Heart left ventricle (tissue), 16 donors: ENCODE results near the gene ZNF878. TPM values are rescaled to one million over a fixed set of nuclear protein-coding genes. Genes with fewer than 3 reads are reported as not detected.
"Not testable (repeated sequence)": the region's sequence is repeated elsewhere in the genome, so short reads cannot be mapped to it uniquely, and the experiment has no call there.

Source experiments
- ATAC-seq, 4 donors: fragments of 200-7000 bp; cut with Tn5 transposase; one replicate each; pipeline ENCODE4 v1.9.1; 2020 to 2022; ENCODE audit warnings: moderate library complexity in 4 of 4, mild to moderate bottlenecking in 3 of 4, moderate number of reproducible peaks in 1 of 4
- DNase-seq, 5 donors: peaks; one replicate each; pipeline ENCODE4 v3.0.0-alpha.2; 2020
- H3K27ac ChIP-seq, 12 donors: fragments of 200-600 bp; sonication (generic) in 4 of 12; one replicate each; pipeline versions ENCODE4 v1.5.0 to v1.8.0; 2016 to 2022; ENCODE audit warnings: mild to moderate bottlenecking in 2 of 12
- H3K27me3 ChIP-seq, 9 donors: fragments of 200-600 bp; sonication (generic) in 2 of 9; one replicate each; pipeline versions ENCODE4 v1.5.1 to v1.8.0; 2016 to 2022; ENCODE audit warnings: mild to moderate bottlenecking in 3 of 9
- H3K36me3 ChIP-seq, 9 donors: fragments of 200-600 bp; sonication (generic) in 2 of 9; one replicate each; pipeline versions ENCODE4 v1.5.0 to v1.8.0; 2018 to 2022; ENCODE audit warnings: mild to moderate bottlenecking in 2 of 9
- H3K4me1 ChIP-seq, 12 donors: fragments of 200-600 bp; sonication (generic) in 4 of 12; one replicate each; pipeline versions ENCODE4 v1.5.0 to v1.8.0; 2016 to 2022; ENCODE audit warnings: mild to moderate bottlenecking in 3 of 12
- H3K4me3 ChIP-seq, 12 donors: fragments of 200-600 bp; sonication (generic) in 4 of 12; one replicate each; pipeline versions ENCODE4 v1.5.0 to v1.8.0; 2017 to 2022; ENCODE audit warnings: mild to moderate bottlenecking in 9 of 12, moderate library complexity in 4 of 12
- H3K9me3 ChIP-seq, 12 donors: fragments of 200-600 bp; sonication (generic) in 4 of 12; one replicate each; pipeline versions ENCODE4 v1.5.0 to v1.8.0; 2016 to 2022; ENCODE audit warnings: mild to moderate bottlenecking in 1 of 12
- POLR2A ChIP-seq, 2 donors: fragments of 450-650 bp; IDR thresholded peaks; one replicate each; pipeline ENCODE4 v1.6.1; 2017; ENCODE audit warnings: antibody characterized with exemption in 2 of 2, mild to moderate bottlenecking in 2 of 2, moderate library complexity in 2 of 2
- whole genome bisulfite sequencing, 4 donors: extraction: QIAGEN DNeasy Blood & Tissue Kit in 2 of 4; methylation state at CpG; one replicate each; pipeline versions ENCODE4 v1.1.5 to v1.1.7; 2013 to 2018; 5-methylcytosine and 5-hydroxymethylcytosine counted together
- intact Hi-C, 10 donors: fragments of 100-400 bp; cut with DNase I; formaldehyde crosslinking; loops; one replicate each; pipeline versions ENCODE4 v1.11.1 to v1.14.2; 2022
- polyA plus RNA-seq, 2 donors: library from polyadenylated mRNA; stranded (reverse); fragments of 200-250 nt; gene quantifications; one replicate each; pipeline ENCODE4 v1.2.3, GENCODE V29; 2013
- total RNA-seq, 9 donors: library from RNA; depleted of rRNA in 2 of 9; stranded (reverse); fragments of >200 nt in 2 of 9; fragmentation: NEBNext Ultra II Directional in 3 of 9; extraction: Animal tissue kit (Norgen Biotek cat#: 25700) in 3 of 9; gene quantifications; one replicate each; pipeline versions ENCODE4 v1.1.0 to v1.2.4, GENCODE V29; 2016 to 2023
- TF ChIP-seq, protein P1 (sequence below), 12 donors: fragments of 200-600 bp; sonication (generic) in 4 of 12; IDR thresholded peaks; one replicate each; pipeline versions ENCODE4 v1.5.0 to v1.8.0; 2018 to 2022; ENCODE audit warnings: antibody characterized with exemption in 12 of 12, mild to moderate bottlenecking in 5 of 12
- donor health status: ischemic (EF 13 %, LVEDD 7.1; RV severe dilation, severe dysfunction).
- donor health status: healthy with polysubstance abuse.
- donor health status: DM: no; HTN: yes; CAD: no.
- donor health status: DM: no; HTN: no; CAD: no.
- donor health status: ischemic (EF 25% LVEDD 6.9; RV normal size, moderate dysfunction).
- donor health status: ischemic (EF 25% LVEDD 5.7; RV mildly dilated, moderate dysfunction).
- donor health status: healthy.
- donor health status: DM: yes; HTN: yes; CAD: no.
- donor health status: ischemic (EF 35%, LVEDD 5.7; RV mildly dilated, moderate dysfunction).
- donor health status: nonischemic (EF 11% LVEDD 7.7; RV severe dilation, severe dysfunction).
- donor health status: DM: yes; HTN: yes; CAD: no.
- donor health status: PGD.
- donor health status: ischemic (EF 29% LVEDD 5.4; RV normal size, mild dysfunction).
- donor health status: nonischemic (EF 23%, LVEDD 6.1; RV moderate dilation, normal function).

ZNF878 gene
- total and polyA plus RNA-seq, 11 donors: 0.11 to 0.24 (median 0.21) TPM; not detected in 5

DNA sequence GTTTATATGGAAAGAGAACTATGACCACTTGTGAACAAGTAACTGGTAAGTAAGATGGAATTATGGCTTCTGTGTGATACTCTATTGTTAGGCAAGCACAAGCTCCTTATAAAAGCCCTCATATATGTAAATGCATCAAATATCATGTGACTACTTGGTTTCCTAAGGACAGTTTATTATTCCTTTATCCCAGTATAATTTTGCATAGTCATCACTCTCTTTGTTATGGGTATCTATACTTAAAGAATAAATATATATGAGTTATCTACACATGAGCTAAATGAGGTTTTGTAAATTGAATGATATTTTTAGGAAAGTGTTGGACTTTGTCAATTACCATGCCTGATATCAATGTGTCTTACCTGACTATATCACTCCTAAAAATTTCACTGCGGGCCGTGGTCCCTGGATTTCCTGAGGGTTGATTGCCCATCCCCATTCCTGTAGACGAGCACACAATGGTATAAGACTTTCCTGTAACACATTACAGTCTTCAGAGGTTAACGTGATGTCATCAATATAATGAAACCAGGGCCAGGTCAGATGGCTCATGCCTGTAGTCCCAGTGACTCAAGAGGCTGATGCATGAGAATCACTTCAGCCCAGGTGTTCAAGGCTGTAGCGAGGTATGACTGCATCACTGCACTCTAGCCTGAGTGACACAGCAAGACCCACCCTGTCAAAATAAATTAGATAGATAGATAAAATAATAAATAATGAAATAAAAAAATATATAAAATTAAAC, 32.5 kb upstream of the ZNF878 start:
- intact Hi-C loops: loop anchor here in 1 of 10 donors (10.0 kb wide), 1 partner anchor 50 kb away; no protein-coding TSS in a partner anchor
- Histone ChIP-seq H3K27me3 (no peaks in the 10 kb centered on the region), H3K27ac (no peak overlapping the region), H3K36me3 (peaks cover 0 to 19% (median 0%) of the 10 kb centered on the region in 9 donors), H3K4me1 (no peaks in the 10 kb centered on the region), H3K9me3 (peaks cover 0 to 41% (median 17%) of the 10 kb centered on the region in 12 donors), H3K4me3 (no peak overlapping the region)
- TF ChIP-seq, protein P1, sequence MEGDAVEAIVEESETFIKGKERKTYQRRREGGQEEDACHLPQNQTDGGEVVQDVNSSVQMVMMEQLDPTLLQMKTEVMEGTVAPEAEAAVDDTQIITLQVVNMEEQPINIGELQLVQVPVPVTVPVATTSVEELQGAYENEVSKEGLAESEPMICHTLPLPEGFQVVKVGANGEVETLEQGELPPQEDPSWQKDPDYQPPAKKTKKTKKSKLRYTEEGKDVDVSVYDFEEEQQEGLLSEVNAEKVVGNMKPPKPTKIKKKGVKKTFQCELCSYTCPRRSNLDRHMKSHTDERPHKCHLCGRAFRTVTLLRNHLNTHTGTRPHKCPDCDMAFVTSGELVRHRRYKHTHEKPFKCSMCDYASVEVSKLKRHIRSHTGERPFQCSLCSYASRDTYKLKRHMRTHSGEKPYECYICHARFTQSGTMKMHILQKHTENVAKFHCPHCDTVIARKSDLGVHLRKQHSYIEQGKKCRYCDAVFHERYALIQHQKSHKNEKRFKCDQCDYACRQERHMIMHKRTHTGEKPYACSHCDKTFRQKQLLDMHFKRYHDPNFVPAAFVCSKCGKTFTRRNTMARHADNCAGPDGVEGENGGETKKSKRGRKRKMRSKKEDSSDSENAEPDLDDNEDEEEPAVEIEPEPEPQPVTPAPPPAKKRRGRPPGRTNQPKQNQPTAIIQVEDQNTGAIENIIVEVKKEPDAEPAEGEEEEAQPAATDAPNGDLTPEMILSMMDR (IDR thresholded peaks at IDR 0.05): no peak
- TF ChIP-seq POLR2A (IDR thresholded peaks at IDR 0.05): no peak
- WGBS, 4 donors: 91 to 98% (median 92%) methylated on average over 5 of the region's 5 CpGs
- DNase-seq (no peak), ATAC-seq (no peak)

DNA sequence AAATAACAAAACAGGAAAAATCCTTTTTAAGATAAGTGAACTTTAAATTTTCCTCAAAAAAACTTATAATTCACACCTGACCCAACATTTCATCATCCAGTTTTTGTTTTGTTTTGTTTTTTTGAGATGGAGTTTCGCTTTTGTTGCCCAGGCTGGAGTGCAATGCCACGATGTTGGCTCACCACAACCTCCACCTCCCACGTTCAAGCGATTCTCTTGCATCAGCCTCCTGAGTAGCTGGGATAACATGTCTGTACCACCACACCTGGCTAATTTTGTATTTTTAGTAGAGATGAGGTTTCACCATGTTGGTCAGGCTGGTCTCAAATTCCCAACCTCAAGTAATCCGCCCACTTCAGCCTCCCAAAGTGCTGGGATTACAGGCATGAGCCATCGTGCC, 30.6 kb upstream of the ZNF878 start:
- 97 to 98% (median 97%) methylated on average over 6 of the region's 6 CpGs for WGBS, 4 donors
- H3K4me3 ChIP-seq, H3K4me1 ChIP-seq, DNase-seq, H3K27me3 ChIP-seq, H3K27ac ChIP-seq, ATAC-seq: not testable (repeated sequence)
- intact Hi-C loops: loop anchor here in 1 of 10 donors (10.0 kb wide), 1 partner anchor 51 kb away; no protein-coding TSS in a partner anchor
- H3K36me3 ChIP-seq: peaks cover 0 to 33% (median 8%) of the 10 kb centered on the region in 9 donors
- peaks cover 0 to 60% (median 35%) of the 10 kb centered on the region in 12 donors for H3K9me3 ChIP-seq

DNA sequence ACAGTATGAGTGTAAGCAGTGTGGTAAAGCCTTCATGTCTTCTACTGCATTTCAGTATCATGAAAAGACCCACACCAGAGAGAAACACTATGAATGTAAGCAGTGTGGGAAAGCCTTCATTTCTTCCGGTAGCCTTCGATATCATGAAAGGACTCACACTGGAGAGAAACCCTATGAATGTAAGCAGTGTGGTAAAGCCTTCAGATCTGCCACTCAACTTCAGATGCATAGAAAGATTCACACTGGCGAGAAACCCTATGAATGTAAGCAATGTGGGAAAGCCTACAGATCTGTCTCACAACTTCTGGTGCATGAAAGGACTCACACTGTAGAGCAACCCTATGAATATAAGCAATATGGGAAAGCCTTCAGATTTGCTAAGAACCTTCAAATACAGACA, 24.6 kb upstream of the ZNF878 start:
- ATAC-seq (no peak), DNase-seq (no peak)
- 78 to 100% (median 100%) methylated on average over 3 of the region's 3 CpGs for WGBS, 4 donors
- TF ChIP-seq, protein P1 (IDR thresholded peaks at IDR 0.05): no peak
- TF ChIP-seq POLR2A (IDR thresholded peaks at IDR 0.05): no peak
- Histone ChIP-seq H3K9me3 (peaks cover 0 to 100% (median 87%) of the 10 kb centered on the region in 12 donors), H3K27me3 (no peaks in the 10 kb centered on the region), H3K4me3 (no peak overlapping the region), H3K27ac (no peak overlapping the region), H3K4me1 (no peaks in the 10 kb centered on the region), H3K36me3 (peaks cover 20 to 77% (median 54%) of the 10 kb centered on the region in 9 donors)
- intact Hi-C loops: no loop called here

DNA sequence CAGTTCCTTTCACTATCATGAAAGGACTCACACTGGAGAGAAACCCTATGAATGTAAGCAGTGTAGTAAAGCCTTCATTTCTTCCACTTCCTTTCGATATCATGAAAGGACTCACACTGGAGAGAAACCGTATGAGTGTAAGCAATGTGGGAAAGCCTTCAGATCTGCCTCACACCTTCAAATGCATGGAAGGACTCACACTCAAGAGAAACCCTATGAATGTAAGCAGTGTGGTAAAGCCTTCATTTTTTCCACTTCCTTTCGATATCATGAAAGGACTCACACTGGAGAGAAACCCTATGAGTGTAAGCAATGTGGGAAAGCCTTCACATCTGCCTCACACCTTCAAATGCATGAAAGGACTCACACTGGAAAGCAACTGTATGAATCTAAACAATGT, 23.6 kb upstream of the ZNF878 start:
- H3K4me3 ChIP-seq, ATAC-seq, H3K27me3 ChIP-seq, H3K27ac ChIP-seq, intact Hi-C loops, H3K4me1 ChIP-seq, DNase-seq: not testable (repeated sequence)
- Histone ChIP-seq H3K36me3 (peaks cover 20 to 86% (median 57%) of the 10 kb centered on the region in 9 donors), H3K9me3 (peaks cover 0 to 100% (median 93%) of the 10 kb centered on the region in 12 donors)
- WGBS, 4 donors: 95 to 99% (median 98%) methylated on average over 3 of the region's 3 CpGs

DNA sequence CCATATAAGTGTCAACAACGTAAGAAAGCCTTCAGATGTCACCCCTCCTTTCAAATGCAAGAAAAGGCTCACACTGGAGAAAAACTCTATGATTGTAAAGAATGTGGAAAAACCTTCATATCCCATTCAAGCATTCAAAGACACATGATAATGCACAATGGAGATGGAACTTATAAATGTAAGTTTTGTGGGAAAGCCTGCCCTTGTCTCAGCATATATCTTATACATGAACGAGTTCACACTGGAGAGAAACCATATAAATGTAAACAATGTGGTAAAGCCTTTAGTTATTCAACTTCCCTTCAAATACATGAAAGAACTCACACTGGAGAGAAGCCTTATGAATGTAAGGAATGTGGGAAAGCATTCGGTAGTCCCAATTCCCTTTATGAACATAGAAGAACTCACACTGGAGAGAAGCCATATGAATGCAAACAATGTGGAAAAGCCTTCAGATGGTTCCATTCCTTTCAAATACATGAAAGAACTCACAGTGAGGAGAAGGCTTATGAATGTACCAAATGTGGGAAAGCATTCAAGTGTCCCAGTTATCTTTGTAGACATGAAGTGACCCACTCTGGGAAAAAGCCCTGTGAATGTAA, 22.9 kb upstream of the ZNF878 start:
- intact Hi-C loops: no loop called here
- DNase-seq (no peak), ATAC-seq (no peak)
- H3K4me1 ChIP-seq: no peaks in the 10 kb centered on the region
- H3K9me3 ChIP-seq: peaks cover 0 to 100% (median 93%) of the 10 kb centered on the region in 12 donors
- no peaks in the 10 kb centered on the region for H3K27me3 ChIP-seq
- 83 to 90% (median 87%) methylated on average over 3 of the region's 3 CpGs for WGBS, 4 donors
- H3K4me3 ChIP-seq: no peak overlapping the region
- no peak for TF ChIP-seq POLR2A (IDR thresholded peaks at IDR 0.05)
- TF ChIP-seq, protein P1 (IDR thresholded peaks at IDR 0.05): no peak
- H3K36me3 ChIP-seq: peaks cover 20 to 93% (median 57%) of the 10 kb centered on the region in 9 donors
- no peak overlapping the region for H3K27ac ChIP-seq
